DMS114 treated with DMSO at 0.1 percent for 48 hours (cell line): ENCODE results near the gene CHCHD3.

Experiments used
- DNase-seq: peaks from one replicate; lab custom pipeline; 2025; ENCODE audit not compliant: unreplicated experiment; lab: John Stamatoyannopoulos, UW

The CHCHD3 gene

GRCh38 chr7:132755538-132756483, 326.1 kb downstream of the CHCHD3 start:
- no peak for DNase-seq

- no peak for DNase-seq
These were observed 329.5 kb downstream of the CHCHD3 start for GRCh38 chr7:132752431-132752830.

- no peak for DNase-seq
These were observed 330.6 kb downstream of the CHCHD3 start for GRCh38 chr7:132751244-132751647.

GRCh38 chr7:132750530-132751217, 331.2 kb downstream of the CHCHD3 start:
- no peak for DNase-seq

- no peak for DNase-seq
These were observed 331.8 kb downstream of the CHCHD3 start for GRCh38 chr7:132750096-132750495.

- no peak for DNase-seq
These were observed 336.4 kb downstream of the CHCHD3 start for GRCh38 chr7:132745510-132745909.

- DNase-seq = no peak
These were observed 337.9 kb downstream of the CHCHD3 start for GRCh38 chr7:132743974-132744373.

- no peak for DNase-seq
These were observed 339.7 kb downstream of the CHCHD3 start for GRCh38 chr7:132742189-132742612.

- DNase-seq = no peak
These were observed 341.7 kb downstream of the CHCHD3 start for GRCh38 chr7:132740176-132740575.

- DNase-seq = no peak
These were observed 342.5 kb downstream of the CHCHD3 start for GRCh38 chr7:132739271-132739955.

- no peak for DNase-seq
These were observed 343.6 kb downstream of the CHCHD3 start for GRCh38 chr7:132738254-132738653.

- no peak for DNase-seq
These were observed 346.4 kb downstream of the CHCHD3 start for GRCh38 chr7:132735476-132735875.
